Daoy (cell line): Measurements from ENCODE around the gene ZNF559. TPM values are rescaled to one million over a fixed set of nuclear protein-coding genes. Genes with fewer than 3 reads are reported as not detected.
"Not testable (repeated sequence)": the region's sequence is repeated elsewhere in the genome, so short reads cannot be mapped to it uniquely, and the experiment has no call there.

ENCODE experiments used
- DNase-seq: peaks from one replicate; pipeline ENCODE4 v3.0.0-alpha.2; 2015; ENCODE audit warnings: low read depth
- total RNA-seq: library from RNA; depleted of rRNA; stranded (reverse); fragments of >200 nt; shearing (Covaris generic); gene quantifications from 2 replicates; pipeline ENCODE4 v1.2.3, GENCODE V29; 2014; rRNA removed

The ZNF559 gene
- 13.5 and 15.4 TPM in 2 replicates for total RNA-seq

GRCh38 chr19:9323919-9324583 lies at the start of gene ZNF559:
Gene ZNF559, plus strand, starts transcription at chr19:9324179. Its CDS starts 14,371 bp downstream, at chr19:9338550.
- peak; percentile 98 for DNase-seq

GRCh38 chr19:9283485-9283884 lies 40.5 kb upstream of the ZNF559 start:
- not testable (repeated sequence) for DNase-seq

- no peak for DNase-seq
Observed at GRCh38 chr19:9289231-9289884, 34.6 kb upstream of the ZNF559 start.

GRCh38 chr19:9295411-9295849 lies 28.5 kb upstream of the ZNF559 start:
- DNase-seq = no peak

GRCh38 chr19:9296336-9296735 lies 27.6 kb upstream of the ZNF559 start:
- DNase-seq = no peak

- DNase-seq = peak; percentile 61
Observed at GRCh38 chr19:9306443-9306842, 17.5 kb upstream of the ZNF559 start.

GRCh38 chr19:9308091-9308770 lies 15.7 kb upstream of the ZNF559 start:
- DNase-seq = peak; percentile 18

GRCh38 chr19:9309139-9309973 lies 14.6 kb upstream of the ZNF559 start, which contains the start of gene ZNF699:
Gene ZNF699, minus strand, starts transcription at chr19:9309838. Its CDS starts 4,719 bp downstream, at chr19:9305119.
- peak; percentile 99 for DNase-seq

GRCh38 chr19:9309974-9310446 lies 14.0 kb upstream of the ZNF559 start:
- peak; percentile 93 for DNase-seq

GRCh38 chr19:9313756-9314155 lies 10.2 kb upstream of the ZNF559 start:
- no peak for DNase-seq

- no peak for DNase-seq
Observed at GRCh38 chr19:9321338-9321737, 2.6 kb upstream of the ZNF559 start.

- not testable (repeated sequence) for DNase-seq
Observed at GRCh38 chr19:9321756-9322155, 2.2 kb upstream of the ZNF559 start.

GRCh38 chr19:9322201-9322600 lies 1.8 kb upstream of the ZNF559 start:
- DNase-seq = not testable (repeated sequence)

- DNase-seq = peak; percentile 65
Observed at GRCh38 chr19:9323557-9323918, 441 bp upstream of the ZNF559 start.

GRCh38 chr19:9324584-9324962 lies 594 bp downstream of the ZNF559 start:
- DNase-seq = no peak

GRCh38 chr19:9329999-9330398 lies 6.0 kb downstream of the ZNF559 start:
- DNase-seq = no peak

GRCh38 chr19:9342610-9343304 lies 18.8 kb downstream of the ZNF559 start:
- no peak for DNase-seq

- no peak for DNase-seq
Observed at GRCh38 chr19:9345005-9345404, 21.0 kb downstream of the ZNF559 start.

GRCh38 chr19:9348253-9348652 lies 24.3 kb downstream of the ZNF559 start:
- no peak for DNase-seq

- no peak for DNase-seq
Observed at GRCh38 chr19:9348671-9349070, 24.7 kb downstream of the ZNF559 start.

GRCh38 chr19:9352505-9352904 lies 28.5 kb downstream of the ZNF559 start:
- DNase-seq = no peak
